HFF-Myc (cell line): Measurements from ENCODE around the gene RPL28.
"Not testable (repeated sequence)": the region's sequence is repeated elsewhere in the genome, so short reads cannot be mapped to it uniquely, and the experiment has no call there.

ENCODE experiments used
- DNase-seq: peaks from one replicate; pipeline ENCODE4 v3.0.0-alpha.2; 2011; ENCODE audit warnings: low read depth; ENCODE audit errors: extremely low read depth
- H3K4me3 ChIP-seq: replicated peaks from 2 replicates; pipeline ENCODE4 v1.5.1; 2011; ENCODE audit warnings: low read depth, mild to moderate bottlenecking, control low read depth, low read length
- CTCF ChIP-seq: IDR thresholded peaks from 2 replicates; pipeline ENCODE4 v1.5.1; 2012; ENCODE audit warnings: mild to moderate bottlenecking, low read depth, low read length, control low read depth; ENCODE audit errors: missing control alignments

RPL28 gene

GRCh38 chr19:55446060-55446459, 60.3 kb downstream of the RPL28 start:
- DNase-seq: no peak
- no peak overlapping the region for H3K4me3 ChIP-seq
- no peak for TF ChIP-seq CTCF

DNA sequence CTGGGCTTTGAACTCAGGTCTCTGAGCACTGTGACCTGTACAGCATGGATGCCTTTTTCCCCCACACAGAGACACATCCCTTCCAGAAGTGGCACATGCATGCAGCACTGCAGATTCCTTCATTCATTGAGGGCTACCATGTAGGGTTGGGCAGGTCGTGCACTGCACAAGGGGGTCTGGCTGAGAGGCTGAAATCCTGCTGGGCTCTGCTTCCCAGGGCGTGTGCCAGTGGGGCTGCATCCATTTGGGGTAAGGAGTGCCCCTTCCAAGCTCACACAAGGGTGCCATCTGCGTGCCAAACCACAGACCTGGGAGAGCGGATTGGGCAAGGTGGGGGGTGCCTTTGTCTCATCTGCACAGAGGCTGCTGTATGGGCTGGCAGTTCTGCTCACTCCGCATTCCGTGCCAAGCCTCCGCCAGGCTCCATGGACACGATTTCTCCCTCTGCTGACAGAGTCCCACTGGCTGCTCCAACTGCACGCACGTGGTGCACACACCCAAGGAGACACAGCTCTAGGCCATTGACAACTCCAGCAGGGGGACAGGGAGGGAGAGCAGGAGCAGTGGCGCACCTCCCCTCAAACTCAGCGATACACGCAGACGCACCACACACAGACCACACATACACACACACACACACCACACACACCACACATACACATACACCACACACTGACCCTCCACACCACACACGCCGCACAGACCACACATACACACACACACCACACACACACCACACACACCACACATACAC, 61.9 kb downstream of the RPL28 start:
- no peak for DNase-seq
- H3K4me3 ChIP-seq: no peak overlapping the region
- no peak for TF ChIP-seq CTCF

- H3K4me3 ChIP-seq, DNase-seq: not testable (repeated sequence)
Measured at GRCh38 chr19:55448175-55448490, 62.4 kb downstream of the RPL28 start.

GRCh38 chr19:55449469-55449868, 63.7 kb downstream of the RPL28 start:
- no peak for DNase-seq
- no peak for TF ChIP-seq CTCF
- no peak overlapping the region for H3K4me3 ChIP-seq

GRCh38 chr19:55451163-55451964, 65.6 kb downstream of the RPL28 start:
- no peak for TF ChIP-seq CTCF
- no peak overlapping the region for H3K4me3 ChIP-seq
- DNase-seq: no peak

DNA sequence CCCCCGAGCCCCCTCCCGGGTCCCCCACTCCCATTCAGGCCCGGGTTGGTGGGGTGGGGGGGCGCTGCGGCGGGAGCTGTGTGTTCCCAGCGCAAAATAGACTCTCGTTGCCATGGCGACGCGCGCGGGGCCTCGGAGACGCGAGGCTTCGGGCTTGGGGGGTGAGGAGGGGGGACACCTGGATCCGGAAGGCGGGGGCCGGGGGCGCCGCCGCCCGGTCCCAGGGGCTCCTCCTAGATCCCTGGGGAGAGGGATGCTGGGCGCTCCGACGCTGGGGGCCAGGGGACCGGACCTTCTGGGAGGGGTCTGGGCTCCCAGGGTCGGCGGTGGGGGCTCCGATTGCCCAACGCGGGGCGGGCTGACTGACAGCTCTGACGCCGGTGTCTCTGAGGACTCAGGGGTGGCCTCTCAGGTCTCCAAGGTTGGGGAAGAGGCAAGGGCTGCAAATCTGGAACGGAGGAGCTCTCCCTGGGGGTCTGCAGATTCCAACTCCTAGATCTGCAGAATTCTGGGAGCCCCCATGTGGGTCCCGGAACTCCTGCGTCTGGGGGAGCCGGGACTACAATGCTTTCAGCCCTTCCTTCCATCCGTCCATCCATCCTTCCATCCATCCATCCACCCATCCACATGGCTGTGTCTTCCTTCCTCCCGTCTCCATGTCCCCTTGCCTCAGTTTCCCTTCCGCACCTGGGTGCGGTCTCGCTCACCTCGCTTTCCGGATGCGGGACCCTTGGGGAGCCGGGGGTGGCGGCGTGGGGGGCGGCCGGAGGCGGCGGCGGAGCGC, 66.4 kb downstream of the RPL28 start:
- no peak overlapping the region for H3K4me3 ChIP-seq

More for the DNA sequence above, 66.4 kb downstream of the RPL28 start:
- DNase-seq: no peak
- no peak for TF ChIP-seq CTCF
